Testis (tissue), 2 donors: ENCODE data around the gene DUS3L.

ENCODE experiments used
- POLR2A ChIP-seq: fragments of 450-650 bp; IDR thresholded peaks from one replicate; pipeline ENCODE4 v1.6.1; 2017; ENCODE audit warnings: antibody characterized with exemption, mild to moderate bottlenecking, moderate library complexity
- TF ChIP-seq, protein P1 (sequence below), 3 experiments: fragments of 450-650 bp in 2 of 3; fragments of 200-600 bp in 1 of 3; sonication (generic) in 1 of 3; IDR thresholded peaks; one replicate each; pipeline ENCODE4 v1.5.1; 2016 to 2019; ENCODE audit warnings: antibody characterized with exemption in 3 of 3, mild to moderate bottlenecking in 2 of 3, moderate library complexity in 1 of 3

DNA sequence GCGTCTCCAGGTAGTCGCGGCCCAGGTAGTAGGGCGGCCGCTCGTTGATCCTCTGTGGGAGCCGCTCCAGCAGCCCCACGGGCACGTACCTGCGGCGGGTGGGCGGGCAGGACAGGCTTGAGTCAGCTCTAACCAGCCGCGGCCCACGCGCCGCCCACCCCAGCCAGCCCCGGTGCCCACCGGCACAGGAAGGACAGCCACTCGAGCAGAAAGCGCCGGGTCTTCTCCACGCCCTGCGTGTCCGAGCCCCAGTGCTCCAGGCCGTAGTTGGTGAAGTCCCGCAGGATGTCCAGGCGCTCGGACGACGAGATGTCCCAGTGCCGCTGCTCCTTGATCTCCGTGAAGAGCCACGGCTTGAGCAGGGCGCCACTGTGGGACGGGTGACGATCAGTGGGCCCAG lies 5.5 kb downstream of the DUS3L start:
- TF ChIP-seq, protein P1, sequence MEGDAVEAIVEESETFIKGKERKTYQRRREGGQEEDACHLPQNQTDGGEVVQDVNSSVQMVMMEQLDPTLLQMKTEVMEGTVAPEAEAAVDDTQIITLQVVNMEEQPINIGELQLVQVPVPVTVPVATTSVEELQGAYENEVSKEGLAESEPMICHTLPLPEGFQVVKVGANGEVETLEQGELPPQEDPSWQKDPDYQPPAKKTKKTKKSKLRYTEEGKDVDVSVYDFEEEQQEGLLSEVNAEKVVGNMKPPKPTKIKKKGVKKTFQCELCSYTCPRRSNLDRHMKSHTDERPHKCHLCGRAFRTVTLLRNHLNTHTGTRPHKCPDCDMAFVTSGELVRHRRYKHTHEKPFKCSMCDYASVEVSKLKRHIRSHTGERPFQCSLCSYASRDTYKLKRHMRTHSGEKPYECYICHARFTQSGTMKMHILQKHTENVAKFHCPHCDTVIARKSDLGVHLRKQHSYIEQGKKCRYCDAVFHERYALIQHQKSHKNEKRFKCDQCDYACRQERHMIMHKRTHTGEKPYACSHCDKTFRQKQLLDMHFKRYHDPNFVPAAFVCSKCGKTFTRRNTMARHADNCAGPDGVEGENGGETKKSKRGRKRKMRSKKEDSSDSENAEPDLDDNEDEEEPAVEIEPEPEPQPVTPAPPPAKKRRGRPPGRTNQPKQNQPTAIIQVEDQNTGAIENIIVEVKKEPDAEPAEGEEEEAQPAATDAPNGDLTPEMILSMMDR (IDR thresholded peaks at IDR 0.05): no peak
- no peak for TF ChIP-seq POLR2A
